ENCODE data around the gene TSPAN8.
"Not testable (repeated sequence)": the region's sequence is repeated elsewhere in the genome, so short reads cannot be mapped to it uniquely, and the experiment has no call there.

The TSPAN8 gene

GRCh38 chr12:71157601-71158233 lies at the start of gene TSPAN8:
Gene TSPAN8, minus strand, starts transcription at chr12:71157999. Its CDS starts 321 bp downstream, at chr12:71157678.
- DNase-seq (ENCODE audit: low read depth), result no peak

- DNase-seq (ENCODE audit: low read depth), result no peak
These were observed 43.4 kb upstream of the TSPAN8 start for GRCh38 chr12:71201136-71201679.

- DNase-seq (ENCODE audit: low read depth), result no peak
These were observed 42.9 kb upstream of the TSPAN8 start for GRCh38 chr12:71200706-71201105.

- no peak for DNase-seq (ENCODE audit: low read depth)
These were observed 39.7 kb upstream of the TSPAN8 start for GRCh38 chr12:71197460-71197859.

GRCh38 chr12:71195338-71195896 lies 37.6 kb upstream of the TSPAN8 start:
- DNase-seq (ENCODE audit: low read depth), result no peak

- no peak for DNase-seq (ENCODE audit: low read depth)
These were observed 36.9 kb upstream of the TSPAN8 start for GRCh38 chr12:71194657-71195056.

GRCh38 chr12:71193041-71193440 lies 35.2 kb upstream of the TSPAN8 start:
- no peak for DNase-seq (ENCODE audit: low read depth)

- no peak for DNase-seq (ENCODE audit: low read depth)
These were observed 33.9 kb upstream of the TSPAN8 start for GRCh38 chr12:71191509-71192196.

GRCh38 chr12:71190822-71191221 lies 33.0 kb upstream of the TSPAN8 start:
- no peak for DNase-seq (ENCODE audit: low read depth)

- no peak for DNase-seq (ENCODE audit: low read depth)
These were observed 29.6 kb upstream of the TSPAN8 start for GRCh38 chr12:71187379-71187778.

- no peak for DNase-seq (ENCODE audit: low read depth)
These were observed 28.9 kb upstream of the TSPAN8 start for GRCh38 chr12:71186571-71187288.

GRCh38 chr12:71183846-71184245 lies 26.0 kb upstream of the TSPAN8 start:
- no peak for DNase-seq (ENCODE audit: low read depth)

GRCh38 chr12:71183018-71183417 lies 25.2 kb upstream of the TSPAN8 start:
- DNase-seq (ENCODE audit: low read depth), result no peak

- DNase-seq (ENCODE audit: low read depth), result no peak
These were observed 20.4 kb upstream of the TSPAN8 start for GRCh38 chr12:71178162-71178561.

GRCh38 chr12:71174825-71175224 lies 17.0 kb upstream of the TSPAN8 start:
- DNase-seq (ENCODE audit: low read depth), result no peak

- no peak for DNase-seq (ENCODE audit: low read depth)
These were observed 16.3 kb upstream of the TSPAN8 start for GRCh38 chr12:71174146-71174545.

- no peak for DNase-seq (ENCODE audit: low read depth)
These were observed 12.7 kb upstream of the TSPAN8 start for GRCh38 chr12:71170456-71170855.

GRCh38 chr12:71169286-71169685 lies 11.5 kb upstream of the TSPAN8 start:
- no peak for DNase-seq (ENCODE audit: low read depth)

GRCh38 chr12:71166862-71167496 lies 9.2 kb upstream of the TSPAN8 start:
- no peak for DNase-seq (ENCODE audit: low read depth)

- DNase-seq (ENCODE audit: low read depth), result no peak
These were observed 8.5 kb upstream of the TSPAN8 start for GRCh38 chr12:71166280-71166679.

- not testable (repeated sequence) for DNase-seq (ENCODE audit: low read depth)
These were observed 8.0 kb upstream of the TSPAN8 start for GRCh38 chr12:71165780-71166179.

GRCh38 chr12:71164568-71165197 lies 6.9 kb upstream of the TSPAN8 start:
- no peak for DNase-seq (ENCODE audit: low read depth)
